Lower leg skin (tissue), 4 donors: ENCODE measurements around the gene YTHDF1. TPM values are rescaled to one million over a fixed set of nuclear protein-coding genes. Genes with fewer than 3 reads are reported as not detected.

ENCODE experiments used
- DNase-seq, 2 donors: peaks; one replicate each; pipeline ENCODE4 v3.0.0-alpha.2; 2019; ENCODE audit warnings: low spot score in 2 of 2
- H3K4me3 ChIP-seq: fragments of 200-600 bp; sonication (generic); 2 replicates; pipeline ENCODE4 v1.5.1; 2017; ENCODE audit warnings: mild to moderate bottlenecking, low read depth; ENCODE audit not compliant: poor library complexity, severe bottlenecking
- CTCF ChIP-seq, 3 donors: fragments of 450-650 bp; IDR thresholded peaks; one replicate each; pipeline ENCODE4 v1.5.1; 2016; ENCODE audit warnings: antibody characterized with exemption in 3 of 3, mild to moderate bottlenecking in 3 of 3, moderate library complexity in 2 of 3
- POLR2A ChIP-seq, 2 donors: fragments of 450-650 bp; IDR thresholded peaks; one replicate each; pipeline ENCODE4 v1.6.1; 2016 to 2017; ENCODE audit warnings: antibody characterized with exemption in 2 of 2, mild to moderate bottlenecking in 1 of 2, moderate library complexity in 1 of 2
- WGBS, 2 donors: methylation state at CpG; one replicate each; pipeline ENCODE4 v1.1.5; 2018; 5-methylcytosine and 5-hydroxymethylcytosine counted together
- intact Hi-C: fragments of 100-400 bp; cut with DNase I; formaldehyde crosslinking; loops from one replicate; pipeline ENCODE4 v1.15.0; 2023; ENCODE audit warnings: low total_unique reads
- total RNA-seq, 4 donors: library from RNA; depleted of rRNA; stranded (reverse); fragments of >200 nt; gene quantifications; one replicate each; pipeline ENCODE4 v1.1.0, GENCODE V29; 2016

The YTHDF1 gene
- total RNA-seq, 4 donors from 2014 or later: 28.1 to 32.2 (median 30.6) TPM

GRCh38 chr20:63256954-63257353 lies 41.0 kb upstream of the YTHDF1 start:
- intact Hi-C loops: no loop called here
- WGBS, 2 donors: 87 to 93% methylated on average over 4 of the region's 4 CpGs
- DNase-seq: no peak

GRCh38 chr20:63255931-63256704 lies 40.2 kb upstream of the YTHDF1 start:
- TF ChIP-seq CTCF (IDR thresholded peaks at IDR 0.05): no peak
- no peak for TF ChIP-seq POLR2A (IDR thresholded peaks at IDR 0.05)
- DNase-seq: no peak
- no peak overlapping the region for H3K4me3 ChIP-seq
- WGBS, 2 donors: 40 to 46% methylated on average over 31 of the region's 31 CpGs
- intact Hi-C loops: no loop called here

More at GRCh38 chr20:63256954-63257353, 41.0 kb upstream of the YTHDF1 start:
- H3K4me3 ChIP-seq: no peak overlapping the region
- TF ChIP-seq POLR2A (IDR thresholded peaks at IDR 0.05) (no peak), CTCF (IDR thresholded peaks at IDR 0.05) (peak in 1 of 3 donors; percentile 17)

- intact Hi-C loops: no loop called here
- H3K4me3 ChIP-seq: no peak overlapping the region
- no peak for DNase-seq
- TF ChIP-seq CTCF (IDR thresholded peaks at IDR 0.05): no peak
- no peak for TF ChIP-seq POLR2A (IDR thresholded peaks at IDR 0.05)
- 45 to 46% methylated on average over 24 to 26 of the region's 56 CpGs for WGBS, 2 donors
These were observed 38.9 kb upstream of the YTHDF1 start for GRCh38 chr20:63254606-63255384.

GRCh38 chr20:63254232-63254605 lies 38.3 kb upstream of the YTHDF1 start, which contains the start of gene NKAIN4:
NKAIN4 (minus strand) TSS chr20:63254463; CDS start chr20:63254450, 13 bp downstream.
- intact Hi-C loops: no loop called here
- 10 to 15% methylated on average over 4 of the region's 46 CpGs for WGBS, 2 donors
- no peak for TF ChIP-seq POLR2A (IDR thresholded peaks at IDR 0.05)
- no peak for TF ChIP-seq CTCF (IDR thresholded peaks at IDR 0.05)
- DNase-seq: no peak
- H3K4me3 ChIP-seq: no peak within 1 kb of the TSS

GRCh38 chr20:63253438-63254231 lies 37.7 kb upstream of the YTHDF1 start:
- WGBS, 2 donors: 1 to 7% methylated on average over 11 to 23 of the region's 89 CpGs
- intact Hi-C loops: no loop called here
- no peak overlapping the region for H3K4me3 ChIP-seq
- TF ChIP-seq CTCF (IDR thresholded peaks at IDR 0.05): no peak
- TF ChIP-seq POLR2A (IDR thresholded peaks at IDR 0.05): no peak
- DNase-seq: no peak
